Transverse colon (tissue), 4 donors: Measurements from ENCODE around the gene DOCK9. TPM values are rescaled to one million over a fixed set of nuclear protein-coding genes. Genes with fewer than 3 reads are reported as not detected.

Experiments
- DNase-seq: peaks from one replicate; pipeline ENCODE4 v3.0.0-alpha.2; 2019
- H3K27ac ChIP-seq, 4 donors: fragments of 200-600 bp; sonication (generic); 2 replicates each; pipeline ENCODE4 v1.5.1; 2016 to 2018; ENCODE audit warnings: inconsistent platforms in 4 of 4
- H3K27me3 ChIP-seq: fragments of 200-600 bp; sonication (generic); 2 replicates; pipeline ENCODE4 v1.5.1; 2017; ENCODE audit warnings: inconsistent platforms
- H3K36me3 ChIP-seq, 4 donors: fragments of 200-600 bp; sonication (generic); 2 replicates each; pipeline ENCODE4 v1.5.1; 2017 to 2019; ENCODE audit warnings: inconsistent platforms in 4 of 4
- H3K4me1 ChIP-seq, 4 donors: fragments of 200-600 bp; sonication (generic); 2 replicates each; pipeline ENCODE4 v1.5.1; 2017 to 2020; ENCODE audit warnings: inconsistent platforms in 4 of 4
- H3K4me3 ChIP-seq, 4 donors: fragments of 200-600 bp; sonication (generic); 1 replicate in 1 of 4; 2 replicates in 3 of 4; pipeline versions ENCODE4 v1.5.1 to v1.6.1; 2017 to 2019; ENCODE audit warnings: inconsistent platforms in 4 of 4
- H3K9me3 ChIP-seq, 2 donors: fragments of 200-600 bp; sonication (generic); 2 replicates each; pipeline ENCODE4 v1.5.1; 2017 to 2019; ENCODE audit warnings: inconsistent platforms in 2 of 2
- CTCF ChIP-seq, 5 experiments: fragments of 200-600 bp in 3 of 5; fragments of 450-650 bp in 2 of 5; sonication (generic) in 3 of 5; IDR thresholded peaks; 1 replicate in 2 of 5; 2 replicates in 3 of 5; pipeline ENCODE4 v1.5.1; 2016 to 2017; ENCODE audit warnings: antibody characterized with exemption in 5 of 5, inconsistent platforms in 3 of 5, mild to moderate bottlenecking in 2 of 5, moderate library complexity in 1 of 5
- EP300 ChIP-seq: sonication (generic); formaldehyde crosslinking; IDR thresholded peaks from one replicate; pipeline ENCODE4 v1.6.1; 2017; ENCODE audit warnings: antibody characterized with exemption, low read depth
- POLR2A ChIP-seq: fragments of 450-650 bp; IDR thresholded peaks from one replicate; pipeline ENCODE4 v1.6.1; 2016; ENCODE audit warnings: antibody characterized with exemption, mild to moderate bottlenecking, moderate library complexity
- POLR2AphosphoS5 ChIP-seq, 3 donors: sonication (generic); formaldehyde crosslinking; IDR thresholded peaks; one replicate each; pipeline ENCODE4 v1.6.1; 2016; ENCODE audit warnings: antibody characterized with exemption in 3 of 3
- WGBS, 2 donors: methylation state at CpG; one replicate each; pipeline ENCODE4 v1.1.5; 2018; ENCODE audit warnings: low coverage in 1 of 2; 5-methylcytosine and 5-hydroxymethylcytosine counted together
- in situ Hi-C, 4 donors: fragments of 200-750 bp; cut with MboI; loops; one replicate each; pipeline versions ENCODE4 v1.15.0 to v1.15.1; 2017; ENCODE audit warnings: low sequenced_read_pairs in 3 of 4, low pct_ligation_motif_present in 1 of 4, low pct_unique_long_range_greater_than_20kb in 1 of 4
- intact Hi-C: fragments of 100-400 bp; cut with DNase I; formaldehyde crosslinking; loops from one replicate; pipeline ENCODE4 v1.15.1; 2023; ENCODE audit warnings: low total_unique reads
- total RNA-seq, 4 donors: library from RNA; depleted of rRNA; stranded (reverse); fragments of >200 nt; gene quantifications; one replicate each; pipeline ENCODE4 v1.1.0, GENCODE V29; 2016

The DOCK9 gene
- total RNA-seq, 4 donors from 2014 or later, result 44.5 to 120 (median 71.4) TPM

- Histone ChIP-seq H3K27me3 (no peaks in the 10 kb centered on the region), H3K9me3 (no peaks in the 10 kb centered on the region), H3K4me3 (no peak overlapping the region), H3K4me1 (peaks cover 0 to 5% (median 0%) of the 10 kb centered on the region in 4 donors), H3K27ac (no peak overlapping the region), H3K36me3 (no peaks in the 10 kb centered on the region)
- TF ChIP-seq CTCF (IDR thresholded peaks at IDR 0.05), result no peak
- intact Hi-C loops (no loop called here), in situ Hi-C loops (no loop called here)
- 90 to 92% methylated on average over 2 to 6 of the region's 6 CpGs for WGBS, 2 donors
- DNase-seq, result no peak
These were observed 26.6 kb downstream of the DOCK9 start for GRCh38 chr13:98951266-98951665.

- no peak for DNase-seq
- Histone ChIP-seq H3K4me3 (no peak overlapping the region), H3K9me3 (no peaks in the 10 kb centered on the region), H3K27ac (no peak overlapping the region), H3K36me3 (no peaks in the 10 kb centered on the region), H3K27me3 (no peaks in the 10 kb centered on the region), H3K4me1 (peaks cover 0 to 5% (median 0%) of the 10 kb centered on the region in 4 donors)
- WGBS, 2 donors, result 95 to 100% methylated on average over 5 to 7 of the region's 7 CpGs
- in situ Hi-C loops (no loop called here), intact Hi-C loops (no loop called here)
- TF ChIP-seq POLR2AphosphoS5 (IDR thresholded peaks at IDR 0.05), result no peak
- TF ChIP-seq POLR2A, result no peak
- TF ChIP-seq EP300, result no peak
- TF ChIP-seq CTCF (IDR thresholded peaks at IDR 0.05), result no peak
These were observed 27.2 kb downstream of the DOCK9 start for GRCh38 chr13:98950705-98951104.

GRCh38 chr13:98947925-98948324 lies 29.9 kb downstream of the DOCK9 start:
- no peaks in the 10 kb centered on the region for H3K36me3 ChIP-seq
- 61 to 71% methylated on average over 1 of the region's 1 CpG for WGBS, 2 donors
- no peaks in the 10 kb centered on the region for H3K9me3 ChIP-seq
- no peak for DNase-seq
- intact Hi-C loops, result no loop called here
- peaks cover 0 to 5% (median 0%) of the 10 kb centered on the region in 4 donors for H3K4me1 ChIP-seq
- H3K27me3 ChIP-seq, result no peaks in the 10 kb centered on the region
- no peak overlapping the region for H3K27ac ChIP-seq
- in situ Hi-C loops, result no loop called here
- TF ChIP-seq POLR2A, result no peak
- TF ChIP-seq CTCF (IDR thresholded peaks at IDR 0.05), result no peak
- no peak for TF ChIP-seq POLR2AphosphoS5 (IDR thresholded peaks at IDR 0.05)
- TF ChIP-seq EP300, result no peak
- H3K4me3 ChIP-seq, result no peak overlapping the region

GRCh38 chr13:98945863-98946605 lies 31.8 kb downstream of the DOCK9 start:
- Histone ChIP-seq H3K27ac (no peak overlapping the region), H3K4me3 (no peak overlapping the region), H3K36me3 (no peaks in the 10 kb centered on the region), H3K27me3 (no peaks in the 10 kb centered on the region), H3K9me3 (no peaks in the 10 kb centered on the region), H3K4me1 (peaks cover 0 to 5% (median 0%) of the 10 kb centered on the region in 4 donors)
- intact Hi-C loops (no loop called here), in situ Hi-C loops (no loop called here)
- no peak for DNase-seq
- WGBS, 2 donors, result 95 to 100% methylated on average over 7 to 9 of the region's 9 CpGs
- TF ChIP-seq EP300 (no peak), CTCF (IDR thresholded peaks at IDR 0.05) (no peak)
